Adipose tissue (tissue), 3 donors: ENCODE measurements around the gene METRN. TPM values are rescaled to one million over a fixed set of nuclear protein-coding genes. Genes with fewer than 3 reads are reported as not detected.

Experiments
- H3K27ac ChIP-seq: one replicate; pipeline ENCODE4 v1.5.1; 2013; ENCODE audit warnings: low read depth, low read length
- WGBS, 3 donors: extraction: QIAGEN DNeasy Blood & Tissue Kit; methylation state at CpG; one replicate each; pipeline ENCODE4 v1.1.7; 2013; 5-methylcytosine and 5-hydroxymethylcytosine counted together
- polyA plus RNA-seq, 3 donors: library from polyadenylated mRNA; stranded (reverse); fragments of 200-250 nt; gene quantifications; one replicate each; pipeline ENCODE4 v1.2.3, GENCODE V29; 2013
- donor health status: healthy with polysubstance abuse.
- donor health status: Bipolar disorder and iron deficiency.
- donor health status: healthy.

METRN gene
- polyA plus RNA-seq, 3 donors: 21.3 to 34.1 (median 22.2) TPM

- WGBS, 3 donors: 72 to 79% (median 79%) methylated on average over 31 to 32 of the region's 32 CpGs
- no peak overlapping the region for H3K27ac ChIP-seq
These were observed 2.7 kb downstream of the METRN start for GRCh38 chr16:717450-718245.

DNA sequence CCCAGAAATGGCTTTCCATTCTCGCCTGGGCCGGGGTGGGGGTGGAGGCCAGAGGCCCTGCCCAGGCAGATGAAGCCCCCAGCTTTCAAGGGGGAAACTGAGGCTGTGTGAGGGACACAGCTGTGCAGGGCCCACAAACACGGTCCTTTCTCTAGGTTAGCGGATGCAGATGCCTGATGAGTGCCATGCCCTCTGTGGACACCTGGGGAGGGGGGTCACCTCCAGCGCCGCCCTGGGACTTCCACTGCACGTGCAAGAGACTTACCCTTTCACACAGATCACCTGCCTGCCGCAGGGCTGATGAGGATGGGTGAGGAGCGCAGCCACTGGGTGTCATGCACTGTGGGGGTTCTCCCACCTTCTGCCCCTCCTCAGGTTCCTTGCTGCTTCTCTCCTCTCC, 3.5 kb downstream of the METRN start:
- no peak overlapping the region for H3K27ac ChIP-seq
- 87 to 94% (median 94%) methylated on average over 9 of the region's 9 CpGs for WGBS, 3 donors

GRCh38 chr16:718922-719321, 4.0 kb downstream of the METRN start:
- WGBS, 3 donors: 76 to 84% (median 82%) methylated on average over 6 of the region's 6 CpGs

DNA sequence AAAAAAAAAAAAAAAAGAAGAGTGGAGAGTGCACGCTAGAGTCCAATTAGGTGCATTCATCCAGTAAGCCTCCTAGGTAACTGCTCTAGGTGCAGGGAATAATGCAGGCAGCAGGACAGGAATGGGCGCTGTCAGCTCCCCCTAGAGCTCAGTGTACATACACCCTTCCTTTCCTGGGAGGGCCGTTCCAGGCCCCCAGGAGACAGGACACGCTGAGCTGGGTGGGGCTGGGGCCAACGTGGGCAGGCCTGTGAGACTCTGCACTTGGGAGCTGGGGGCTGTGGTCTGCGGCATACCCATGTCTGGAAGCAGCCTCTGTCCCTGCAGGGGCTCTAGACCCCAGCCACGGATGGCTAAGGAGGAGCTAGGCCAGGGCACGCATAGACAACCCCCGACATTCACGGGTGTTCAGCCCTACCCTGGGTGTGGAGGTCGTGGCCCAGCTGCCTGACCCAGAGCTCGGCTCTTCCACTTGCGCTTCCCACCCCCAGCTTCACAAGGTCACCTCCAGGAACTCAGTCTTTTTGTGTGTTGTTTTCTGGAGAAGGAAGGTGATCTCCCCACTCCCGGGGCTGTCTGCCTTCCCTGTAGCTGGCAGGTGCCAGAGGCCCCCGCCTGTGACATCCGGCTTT, 5.0 kb downstream of the METRN start:
- WGBS, 3 donors: 5 to 13% (median 10%) methylated on average over 15 to 16 of the region's 16 CpGs

More at GRCh38 chr16:718922-719321, 4.0 kb downstream of the METRN start:
- H3K27ac ChIP-seq: no peak overlapping the region

DNA sequence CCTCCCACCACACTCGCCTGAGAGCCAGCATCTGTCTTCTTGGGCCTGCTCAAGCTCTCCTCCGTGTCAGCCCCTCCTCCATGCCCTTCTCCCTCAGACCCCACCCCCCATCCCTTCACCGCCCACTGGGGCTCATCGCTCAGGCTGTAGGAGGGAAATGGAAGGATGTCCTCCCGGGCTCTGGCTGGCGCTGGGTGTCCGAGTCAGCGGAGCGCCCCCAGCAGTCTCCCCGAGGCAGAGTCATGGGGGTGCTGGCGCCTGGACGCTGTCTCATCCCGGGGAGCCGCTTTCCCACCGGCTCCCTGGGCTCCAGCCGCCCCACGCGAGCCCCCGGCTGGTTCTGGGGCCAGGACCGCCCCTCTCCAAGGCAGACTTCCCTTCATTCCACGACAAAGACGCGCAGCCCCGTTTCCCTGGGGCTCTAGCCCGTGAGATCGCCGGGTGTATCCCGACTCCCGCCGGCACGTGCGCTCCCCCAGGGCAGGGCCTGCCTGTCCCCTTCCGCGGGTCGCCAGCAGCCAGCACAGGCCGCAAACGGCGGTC, 5.6 kb downstream of the METRN start:
- 0 to 1% (median 1%) methylated on average over 38 of the region's 38 CpGs for WGBS, 3 donors
- H3K27ac ChIP-seq: peak overlapping the region; percentile 62

More for the DNA sequence above, 5.0 kb downstream of the METRN start:
- no peak overlapping the region for H3K27ac ChIP-seq

GRCh38 chr16:720990-721764, 6.3 kb downstream of the METRN start, which contains the start of gene ANTKMT:
Gene ANTKMT (plus strand): TSS chr16:721146. CDS start chr16:721275, 129 bp downstream.
- whole genome bisulfite sequencing, 3 donors: 3 to 9% (median 9%) methylated on average over 82 to 106 of the region's 106 CpGs
- H3K27ac ChIP-seq: peak within 1 kb of the TSS; percentile 62

DNA sequence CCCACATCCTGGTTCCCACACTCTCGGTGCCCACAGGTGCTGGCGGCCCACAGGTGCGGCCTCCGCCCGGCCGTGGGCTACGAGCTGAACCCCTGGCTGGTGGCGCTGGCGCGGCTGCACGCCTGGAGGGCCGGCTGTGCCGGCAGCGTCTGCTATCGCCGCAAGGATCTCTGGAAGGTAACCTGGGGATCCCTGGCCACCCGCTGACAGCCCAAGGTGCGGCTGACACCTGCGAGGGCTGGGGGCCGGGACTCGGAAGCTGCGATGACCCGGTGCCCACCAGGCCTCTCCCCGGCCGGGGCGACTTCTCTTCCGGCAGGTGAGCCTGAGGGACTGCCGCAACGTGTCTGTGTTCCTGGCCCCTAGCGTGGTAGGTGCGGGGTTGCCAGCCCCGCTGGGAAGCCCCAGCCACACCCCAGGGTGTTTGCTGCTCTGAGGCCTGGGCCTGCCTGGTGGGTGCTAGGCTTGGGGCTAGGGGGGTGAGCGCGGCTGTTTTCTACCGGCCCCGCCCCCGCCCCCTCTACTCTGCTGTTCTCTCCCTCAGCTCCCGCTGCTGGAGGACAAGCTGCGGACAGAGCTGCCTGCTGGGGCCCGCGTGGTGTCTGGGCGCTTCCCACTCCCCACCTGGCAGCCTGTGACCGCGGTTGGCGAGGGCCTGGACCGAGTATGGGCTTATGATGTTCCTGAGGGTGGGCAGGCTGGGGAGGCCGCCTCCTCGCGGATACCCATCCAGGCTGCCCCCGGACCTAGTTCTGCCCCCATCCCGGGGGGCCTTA, 7.0 kb downstream of the METRN start:
- 82 to 95% (median 83%) methylated on average over 46 to 51 of the region's 51 CpGs for WGBS, 3 donors
- H3K27ac ChIP-seq: no peak overlapping the region

DNA sequence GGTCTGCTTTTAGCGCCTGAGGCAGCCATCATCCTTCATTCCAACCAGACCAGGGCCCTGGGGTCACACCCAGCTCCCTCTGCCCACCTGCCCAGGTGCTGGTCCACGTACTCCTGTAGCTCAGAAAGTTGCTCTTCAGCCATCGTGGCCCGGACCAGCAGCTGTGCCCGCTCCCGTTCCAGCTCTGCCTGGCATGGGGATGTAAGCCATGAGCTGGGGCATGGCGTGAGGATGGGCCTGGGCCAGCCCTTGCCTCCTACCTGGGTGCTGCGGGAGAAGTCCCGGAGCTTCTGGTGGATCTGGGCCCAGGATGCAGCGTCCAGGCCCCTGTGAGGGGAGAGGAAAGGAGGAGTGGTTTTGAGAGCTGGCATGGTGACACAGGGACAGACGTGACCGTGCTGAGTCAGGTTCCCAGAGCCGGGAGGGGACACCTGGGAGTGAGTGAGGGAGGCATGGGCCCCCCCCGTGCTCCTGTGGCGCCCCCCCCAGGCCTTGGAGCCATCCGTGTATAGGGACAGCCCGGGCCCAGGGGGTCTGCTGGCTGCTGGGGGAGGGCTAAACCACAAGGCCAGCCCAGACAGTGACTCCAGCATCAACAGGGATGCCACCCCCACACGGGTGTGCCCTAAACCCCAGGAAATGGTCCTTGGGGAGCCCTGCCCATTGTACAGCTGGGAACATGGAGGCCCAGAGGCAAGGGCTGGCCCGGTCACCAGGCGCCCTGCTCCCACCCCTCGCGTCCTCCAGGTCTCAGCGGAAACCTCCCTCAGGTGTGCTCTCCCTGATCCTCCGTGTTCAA, 8.1 kb downstream of the METRN start:
- H3K27ac ChIP-seq: no peak overlapping the region

GRCh38 chr16:723695-724094, 8.8 kb downstream of the METRN start:
- no peak overlapping the region for H3K27ac ChIP-seq
- WGBS, 3 donors: 75 to 86% (median 84%) methylated on average over 9 of the region's 9 CpGs

More for the DNA sequence above, 8.1 kb downstream of the METRN start:
- 83 to 86% (median 85%) methylated on average over 23 to 24 of the region's 24 CpGs for WGBS, 3 donors

DNA sequence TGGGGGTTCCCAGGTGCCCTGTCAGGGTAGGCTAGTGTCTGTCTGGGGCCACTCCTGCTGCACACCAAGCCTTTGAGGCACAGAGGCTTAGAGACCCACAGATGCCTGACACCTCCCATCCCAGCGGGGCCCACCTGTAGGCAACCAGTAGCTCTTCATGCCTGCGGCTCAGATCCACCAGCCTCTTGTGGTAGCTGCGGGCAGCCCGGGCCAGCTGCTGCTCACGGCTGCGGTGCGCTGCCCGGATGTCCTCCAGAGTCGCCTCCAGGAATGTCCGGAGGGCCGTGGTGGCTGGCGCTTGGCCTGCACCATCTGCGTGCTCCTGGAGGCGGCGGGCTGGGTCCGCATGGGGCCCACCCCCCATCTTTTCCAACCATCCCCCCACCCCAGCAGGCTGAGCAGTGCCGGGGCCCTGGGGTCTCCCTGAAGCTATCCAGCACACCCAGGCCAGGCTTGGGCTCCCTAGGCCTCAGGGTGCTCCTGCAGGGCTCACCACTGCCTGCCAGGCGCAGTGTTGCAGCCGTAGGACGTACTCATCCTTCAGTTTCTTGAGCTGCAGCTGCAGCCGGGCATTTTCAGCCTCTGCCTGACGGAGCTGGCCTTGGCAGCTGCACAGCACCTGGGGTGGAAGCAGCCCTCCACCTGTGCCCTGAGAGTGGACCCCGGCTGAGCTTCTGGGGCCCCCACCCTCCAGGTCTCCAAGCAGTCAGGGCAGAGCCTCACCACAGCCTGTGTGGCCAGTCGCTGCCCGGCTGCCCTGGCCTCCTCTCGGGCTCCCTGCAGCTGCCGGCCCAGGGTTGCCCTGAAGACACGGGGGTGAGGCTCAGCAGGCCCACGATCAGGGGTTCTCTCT, 9.5 kb downstream of the METRN start:
- 62 to 66% (median 66%) methylated on average over 29 of the region's 29 CpGs for WGBS, 3 donors
- H3K27ac ChIP-seq: no peak overlapping the region

- H3K27ac ChIP-seq: no peak overlapping the region
These were observed 10.1 kb downstream of the METRN start for GRCh38 chr16:725041-725376.

DNA sequence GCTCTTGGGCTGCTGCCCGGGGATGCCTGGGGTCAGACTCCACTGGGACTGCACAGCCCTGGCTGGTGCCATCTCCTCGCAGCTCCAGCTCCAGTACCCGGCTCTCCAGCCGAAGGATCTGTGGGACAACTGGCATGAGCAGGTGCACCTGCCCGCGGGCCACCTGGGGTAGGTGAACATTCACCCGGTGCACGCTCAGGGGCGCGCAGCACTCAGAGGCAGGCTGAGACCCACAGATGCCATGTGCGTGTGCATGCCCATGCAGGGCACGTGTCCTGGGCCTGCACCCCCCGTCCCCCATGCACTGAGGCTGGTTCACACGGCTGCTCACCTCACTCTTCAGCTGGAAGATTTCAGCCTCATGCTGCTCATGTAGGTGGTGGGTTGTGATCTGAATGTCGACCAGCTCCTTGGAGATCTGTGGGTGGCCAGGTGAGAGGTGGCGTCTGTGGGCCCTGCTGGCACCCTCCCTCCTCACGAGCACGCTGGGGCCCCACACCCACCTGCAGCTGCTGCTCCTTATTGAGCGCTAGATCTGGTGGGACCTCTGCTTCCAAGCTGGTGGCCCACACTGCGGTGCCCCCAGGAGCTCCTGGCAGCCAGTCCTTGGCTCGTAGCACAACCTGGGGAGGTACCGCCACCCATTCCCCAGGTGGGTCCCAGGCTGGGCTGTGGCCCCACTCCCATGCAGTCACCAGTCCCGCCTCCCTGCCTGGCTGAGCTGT, 10.7 kb downstream of the METRN start:
- H3K27ac ChIP-seq: no peak overlapping the region
- WGBS, 3 donors: 67 to 76% (median 68%) methylated on average over 22 to 23 of the region's 23 CpGs

More at GRCh38 chr16:725041-725376, 10.1 kb downstream of the METRN start:
- WGBS, 3 donors: 70 to 72% (median 71%) methylated on average over 7 of the region's 7 CpGs

- no peak overlapping the region for H3K27ac ChIP-seq
- 9 to 36% (median 20%) methylated on average over 9 of the region's 9 CpGs for WGBS, 3 donors
These were observed 11.2 kb downstream of the METRN start for GRCh38 chr16:726188-726437.

GRCh38 chr16:726438-727290, 11.7 kb downstream of the METRN start, which contains the start of the genes CCDC78 and HAGHL:
Gene CCDC78 (minus strand): TSS chr16:726443. CDS start chr16:726367, 76 bp downstream.
Gene HAGHL (plus strand): TSS chr16:727106. CDS start chr16:727510, 404 bp downstream.
- H3K27ac ChIP-seq: no peak within 1 kb of the TSS
- 2 to 3% (median 3%) methylated on average over 38 to 88 of the region's 88 CpGs for WGBS, 3 donors
